Upper lobe of left lung (tissue), 4 donors: ENCODE measurements around the gene PDGFC.

Experiments
- CTCF ChIP-seq, 6 experiments: fragments of 450-650 bp in 4 of 6; fragments of 200-600 bp in 2 of 6; sonication (generic) in 2 of 6; IDR thresholded peaks; one replicate each; pipeline ENCODE4 v1.5.1; 2016 to 2019; ENCODE audit warnings: antibody characterized with exemption in 6 of 6
- EP300 ChIP-seq, 4 donors: sonication (generic); formaldehyde crosslinking; IDR thresholded peaks; one replicate each; pipeline ENCODE4 v1.5.1; 2017; ENCODE audit warnings: antibody characterized with exemption in 4 of 4, control low read depth in 2 of 4
- POLR2A ChIP-seq, 4 donors: fragments of 450-650 bp; IDR thresholded peaks; one replicate each; pipeline ENCODE4 v1.5.1; 2016 to 2017; ENCODE audit warnings: antibody characterized with exemption in 4 of 4, mild to moderate bottlenecking in 2 of 4
- POLR2AphosphoS5 ChIP-seq, 2 donors: sonication (generic); formaldehyde crosslinking; IDR thresholded peaks; one replicate each; pipeline ENCODE4 v1.5.1; 2017; ENCODE audit warnings: antibody characterized with exemption in 2 of 2

- TF ChIP-seq CTCF (IDR thresholded peaks at IDR 0.05) (no peak), POLR2AphosphoS5 (IDR thresholded peaks at IDR 0.05) (no peak), POLR2A (IDR thresholded peaks at IDR 0.05) (peak in 1 of 4 donors; percentile 11), EP300 (IDR thresholded peaks at IDR 0.05) (no peak)
Measured at GRCh38 chr4:156954587-156954986, 17.0 kb downstream of the PDGFC start.
